ENCODE results near the gene PHACTR3.

Gene PHACTR3

GRCh38 chr20:59625214-59625922 lies 21.0 kb downstream of the PHACTR3 start:
- H3F3A ChIP-seq (ENCODE audit: insufficient read depth, low read length), result no peaks in the 10 kb centered on the region
- H3K27ac ChIP-seq (ENCODE audit: low read depth, low read length, poor library complexity, severe bottlenecking), result no peak overlapping the region
- no peaks in the 10 kb centered on the region for H4K20me1 ChIP-seq (ENCODE audit: insufficient read depth, low read length)
- no peaks in the 10 kb centered on the region for H3K79me2 ChIP-seq (ENCODE audit: insufficient read depth, low read length)
- no peaks in the 10 kb centered on the region for H3K9me3 ChIP-seq (ENCODE audit: low read length)
- no peaks in the 10 kb centered on the region; the same call in 1 of the 2 replicates for H3K27me3 ChIP-seq (ENCODE audit: insufficient read depth, low read length)
- H3K9me2 ChIP-seq (ENCODE audit: low read depth, low read length), result no peaks in the 10 kb centered on the region
- no peaks in the 10 kb centered on the region for H3K4me1 ChIP-seq (ENCODE audit: insufficient read depth, low read length, severe bottlenecking)
- no peak overlapping the region for H3K4me3 ChIP-seq (ENCODE audit: low read depth, low read length, poor library complexity, severe bottlenecking)
- H2AFZ ChIP-seq (ENCODE audit: low read length), result no peak overlapping the region
- no peak overlapping the region for H3K4me2 ChIP-seq (ENCODE audit: low read length)
- no peaks in the 10 kb centered on the region for H3K36me3 ChIP-seq (ENCODE audit: insufficient read depth, low read length)
- TF ChIP-seq, protein P1, sequence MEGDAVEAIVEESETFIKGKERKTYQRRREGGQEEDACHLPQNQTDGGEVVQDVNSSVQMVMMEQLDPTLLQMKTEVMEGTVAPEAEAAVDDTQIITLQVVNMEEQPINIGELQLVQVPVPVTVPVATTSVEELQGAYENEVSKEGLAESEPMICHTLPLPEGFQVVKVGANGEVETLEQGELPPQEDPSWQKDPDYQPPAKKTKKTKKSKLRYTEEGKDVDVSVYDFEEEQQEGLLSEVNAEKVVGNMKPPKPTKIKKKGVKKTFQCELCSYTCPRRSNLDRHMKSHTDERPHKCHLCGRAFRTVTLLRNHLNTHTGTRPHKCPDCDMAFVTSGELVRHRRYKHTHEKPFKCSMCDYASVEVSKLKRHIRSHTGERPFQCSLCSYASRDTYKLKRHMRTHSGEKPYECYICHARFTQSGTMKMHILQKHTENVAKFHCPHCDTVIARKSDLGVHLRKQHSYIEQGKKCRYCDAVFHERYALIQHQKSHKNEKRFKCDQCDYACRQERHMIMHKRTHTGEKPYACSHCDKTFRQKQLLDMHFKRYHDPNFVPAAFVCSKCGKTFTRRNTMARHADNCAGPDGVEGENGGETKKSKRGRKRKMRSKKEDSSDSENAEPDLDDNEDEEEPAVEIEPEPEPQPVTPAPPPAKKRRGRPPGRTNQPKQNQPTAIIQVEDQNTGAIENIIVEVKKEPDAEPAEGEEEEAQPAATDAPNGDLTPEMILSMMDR (IDR thresholded peaks at IDR 0.05; ENCODE audit: low read length), result no peak
- no peak for TF ChIP-seq EZH2 (IDR thresholded peaks at IDR 0.05; ENCODE audit: borderline replicate concordance, low read length)
- H3K9ac ChIP-seq (ENCODE audit: low read length), result no peak overlapping the region

GRCh38 chr20:59627298-59627697 lies 23.0 kb downstream of the PHACTR3 start:
- Histone ChIP-seq H3K9me2 (ENCODE audit: low read depth, low read length) (no peaks in the 10 kb centered on the region), H3K27me3 (ENCODE audit: insufficient read depth, low read length) (no peaks in the 10 kb centered on the region), H3F3A (ENCODE audit: insufficient read depth, low read length) (no peaks in the 10 kb centered on the region), H3K4me3 (ENCODE audit: low read depth, low read length, poor library complexity, severe bottlenecking) (no peak overlapping the region), H2AFZ (ENCODE audit: low read length) (no peak overlapping the region), H3K79me2 (ENCODE audit: insufficient read depth, low read length) (no peaks in the 10 kb centered on the region), H3K4me2 (ENCODE audit: low read length) (no peak overlapping the region), H3K4me1 (ENCODE audit: insufficient read depth, low read length, severe bottlenecking) (no peaks in the 10 kb centered on the region), H3K9ac (ENCODE audit: low read length) (no peak overlapping the region), H4K20me1 (ENCODE audit: insufficient read depth, low read length) (no peaks in the 10 kb centered on the region), H3K27ac (ENCODE audit: low read depth, low read length, poor library complexity, severe bottlenecking) (no peak overlapping the region), H3K9me3 (ENCODE audit: low read length) (no peaks in the 10 kb centered on the region), H3K36me3 (ENCODE audit: insufficient read depth, low read length) (no peaks in the 10 kb centered on the region)
- no peak for TF ChIP-seq EZH2 (IDR thresholded peaks at IDR 0.05; ENCODE audit: borderline replicate concordance, low read length)
- TF ChIP-seq, protein P1 (IDR thresholded peaks at IDR 0.05; ENCODE audit: low read length), result no peak

- no peak overlapping the region for H3K9ac ChIP-seq (ENCODE audit: low read length)
- no peaks in the 10 kb centered on the region for H3K27me3 ChIP-seq (ENCODE audit: insufficient read depth, low read length)
- TF ChIP-seq, protein P1 (IDR thresholded peaks at IDR 0.05; ENCODE audit: low read length), result no peak
- TF ChIP-seq EZH2 (IDR thresholded peaks at IDR 0.05; ENCODE audit: borderline replicate concordance, low read length), result no peak
- no peak overlapping the region for H3K4me3 ChIP-seq (ENCODE audit: low read depth, low read length, poor library complexity, severe bottlenecking)
- no peaks in the 10 kb centered on the region for H4K20me1 ChIP-seq (ENCODE audit: insufficient read depth, low read length)
- H2AFZ ChIP-seq (ENCODE audit: low read length), result no peak overlapping the region
- H3K9me3 ChIP-seq (ENCODE audit: low read length), result no peaks in the 10 kb centered on the region
- H3K4me1 ChIP-seq (ENCODE audit: insufficient read depth, low read length, severe bottlenecking), result no peaks in the 10 kb centered on the region
- no peak overlapping the region for H3K4me2 ChIP-seq (ENCODE audit: low read length)
- H3F3A ChIP-seq (ENCODE audit: insufficient read depth, low read length), result no peaks in the 10 kb centered on the region
- H3K27ac ChIP-seq (ENCODE audit: low read depth, low read length, poor library complexity, severe bottlenecking), result no peak overlapping the region
- H3K9me2 ChIP-seq (ENCODE audit: low read depth, low read length), result no peaks in the 10 kb centered on the region
- no peaks in the 10 kb centered on the region for H3K79me2 ChIP-seq (ENCODE audit: insufficient read depth, low read length)
- no peaks in the 10 kb centered on the region for H3K36me3 ChIP-seq (ENCODE audit: insufficient read depth, low read length)
Observed at GRCh38 chr20:59628171-59628570, 23.8 kb downstream of the PHACTR3 start.

Data from OCI-LY1 (cell line).